Astrocyte of the cerebellum (primary cell): ENCODE measurements around the gene BAIAP2L1.
"Not testable (repeated sequence)": the region's sequence is repeated elsewhere in the genome, so short reads cannot be mapped to it uniquely, and the experiment has no call there.

Experiments
- DNase-seq: peaks from one replicate; pipeline ENCODE4 v3.0.0-alpha.2; 2011; ENCODE audit warnings: low read depth
- H3K4me3 ChIP-seq: 2 replicates; pipeline ENCODE4 v1.5.1; 2011; ENCODE audit warnings: mild to moderate bottlenecking, low read depth, low read length, moderate library complexity
- CTCF ChIP-seq: IDR thresholded peaks from 2 replicates; pipeline ENCODE4 v1.5.1; 2012; ENCODE audit warnings: low read length, low read depth, moderate library complexity, mild to moderate bottlenecking; ENCODE audit errors: missing control alignments
- in situ Hi-C: cut with HindIII; loops from 2 replicates; pipeline ENCODE4 v1.10.0; 2017; ENCODE audit warnings: low sequenced_read_pairs

BAIAP2L1 gene

GRCh38 chr7:98323597-98324322, 77.1 kb downstream of the BAIAP2L1 start:
- in situ Hi-C loops, result no loop called here
- DNase-seq, result peak; percentile 28
- peak overlapping the region; percentile 18 for H3K4me3 ChIP-seq
- TF ChIP-seq CTCF, result no peak

- DNase-seq, result no peak
- TF ChIP-seq CTCF, result no peak
- no peak overlapping the region for H3K4me3 ChIP-seq
- in situ Hi-C loops, result no loop called here
These were observed 78.3 kb downstream of the BAIAP2L1 start for GRCh38 chr7:98322331-98323270.

- no peak for DNase-seq
- no peak for TF ChIP-seq CTCF
- in situ Hi-C loops, result no loop called here
These were observed 79.6 kb downstream of the BAIAP2L1 start for GRCh38 chr7:98321301-98321700.

GRCh38 chr7:98319176-98319575, 81.7 kb downstream of the BAIAP2L1 start:
- no peak overlapping the region for H3K4me3 ChIP-seq
- DNase-seq, result no peak

More at GRCh38 chr7:98321301-98321700, 79.6 kb downstream of the BAIAP2L1 start:
- no peak overlapping the region for H3K4me3 ChIP-seq

GRCh38 chr7:98317366-98318040, 83.4 kb downstream of the BAIAP2L1 start:
- no peak overlapping the region for H3K4me3 ChIP-seq
- no peak for DNase-seq
- in situ Hi-C loops, result no loop called here
- TF ChIP-seq CTCF, result no peak

More at GRCh38 chr7:98319176-98319575, 81.7 kb downstream of the BAIAP2L1 start:
- in situ Hi-C loops, result no loop called here
- TF ChIP-seq CTCF, result no peak

GRCh38 chr7:98315994-98316527, 84.8 kb downstream of the BAIAP2L1 start:
- H3K4me3 ChIP-seq, in situ Hi-C loops, DNase-seq: not testable (repeated sequence)
